SK-N-SH (cell line): Measurements from ENCODE around the gene GPNMB. TPM values are rescaled to one million over a fixed set of nuclear protein-coding genes. Genes with fewer than 3 reads are reported as not detected.

Experiments
- CTCF ChIA-PET: fragments of 300-600, 350-600 bp; formaldehyde crosslinking; extraction: SDS; loops from one replicate; lab custom pipeline; 2021; lab: Yijun Ruan, JAX
- POLR2A ChIA-PET: fragments of 350-600 bp; sonication (Branson Sonifier 250); formaldehyde crosslinking; extraction: SDS; loops from one replicate; lab custom pipeline; 2020; ENCODE audit warnings: antibody characterized with exemption, inconsistent platforms; lab: Yijun Ruan, JAX
- DNase-seq: peaks from one replicate; pipeline ENCODE4 v3.0.0; 2012
- H2AFZ ChIP-seq: fragments of 200-600 bp; sonication (generic); 2 replicates; pipeline ENCODE4 v1.8.1; 2016; ENCODE audit warnings: antibody characterized with exemption, mild to moderate bottlenecking, low read depth
- H3F3A ChIP-seq: fragments of 200-600 bp; sonication (generic); replicated peaks from 2 replicates; pipeline ENCODE3; 2016; ENCODE audit warnings: antibody characterized with exemption, mild to moderate bottlenecking; ENCODE audit not compliant: insufficient read depth
- H3K27ac ChIP-seq, 2 experiments: fragments of 200-500 bp in 1 of 2; fragments of 200-600 bp in 1 of 2; sonication (Bioruptor generic) in 1 of 2; sonication (generic), shearing (Covaris generic) in 1 of 2; 2 replicates each; pipeline versions ENCODE4 v1.5.1 to v1.6.1; 2014 to 2016; ENCODE audit warnings: low read depth in 2 of 2, inconsistent platforms in 1 of 2, low read length in 1 of 2, mild to moderate bottlenecking in 1 of 2, mixed read lengths in 1 of 2
- H3K27me3 ChIP-seq: fragments of 200-600 bp; sonication (generic), shearing (Covaris generic); 2 replicates; pipeline ENCODE4 v1.6.1; 2016; ENCODE audit warnings: mixed run types; ENCODE audit not compliant: insufficient read depth
- H3K36me3 ChIP-seq, 2 experiments: fragments of 200-500 bp in 1 of 2; fragments of 200-600 bp in 1 of 2; sonication (Bioruptor generic) in 1 of 2; sonication (generic) in 1 of 2; replicated peaks in 1 of 2; 2 replicates each; pipeline versions ENCODE3 to v1.5.1; 2014 to 2016; ENCODE audit warnings: low read length in 1 of 2, mild to moderate bottlenecking in 1 of 2; ENCODE audit not compliant: insufficient read depth in 2 of 2, control insufficient read depth in 1 of 2
- H3K4me1 ChIP-seq, 2 experiments: fragments of 200-500 bp in 1 of 2; fragments of 200-600 bp in 1 of 2; sonication (Bioruptor generic) in 1 of 2; sonication (generic), shearing (Covaris generic) in 1 of 2; 2 replicates each; pipeline versions ENCODE4 v1.5.1 to v1.6.1; 2014 to 2016; ENCODE audit warnings: low read depth in 1 of 2, low read length in 1 of 2, mixed run types in 1 of 2; ENCODE audit not compliant: insufficient read depth in 2 of 2, control insufficient read depth in 1 of 2
- H3K4me2 ChIP-seq: fragments of 200-600 bp; sonication (generic), shearing (Covaris generic); 2 replicates; pipeline ENCODE4 v1.6.1; 2017; ENCODE audit warnings: mixed run types
- H3K4me3 ChIP-seq, 2 experiments: fragments of 200-500 bp in 1 of 2; fragments of 200-600 bp in 1 of 2; sonication (Bioruptor generic) in 1 of 2; sonication (generic), shearing (Covaris generic) in 1 of 2; 2 replicates each; pipeline versions ENCODE4 v1.5.1 to v1.8.1; 2014 to 2016; ENCODE audit warnings: low read depth in 2 of 2, inconsistent platforms in 1 of 2, low read length in 1 of 2, mild to moderate bottlenecking in 1 of 2, mixed read lengths in 1 of 2, moderate library complexity in 1 of 2
- H3K79me2 ChIP-seq: fragments of 200-600 bp; sonication (generic); 2 replicates; pipeline ENCODE4 v1.8.1; 2017; ENCODE audit warnings: mild to moderate bottlenecking; ENCODE audit not compliant: insufficient read depth
- H3K9ac ChIP-seq: fragments of 200-600 bp; sonication (generic); 2 replicates; pipeline ENCODE4 v1.6.1; 2017; ENCODE audit warnings: mixed run types
- H3K9me2 ChIP-seq: fragments of 200-600 bp; sonication (generic); 2 replicates; pipeline ENCODE4 v1.6.1; 2017; ENCODE audit warnings: mixed run types
- H3K9me3 ChIP-seq: fragments of 200-600 bp; sonication (generic); 2 replicates; pipeline ENCODE4 v1.6.1; 2017; ENCODE audit warnings: mixed run types, mild to moderate bottlenecking, moderate library complexity
- H4K20me1 ChIP-seq: fragments of 200-600 bp; sonication (generic); 2 replicates; pipeline ENCODE4 v1.6.1; 2017; ENCODE audit warnings: mild to moderate bottlenecking, mixed run types; ENCODE audit not compliant: insufficient read depth
- ELF1 ChIP-seq: IDR thresholded peaks from 2 replicates; pipeline ENCODE4 v1.4.0; 2012
- EZH2phosphoT487 ChIP-seq: fragments of 200-600 bp; sonication (generic); IDR thresholded peaks from 2 replicates; pipeline ENCODE4 v1.6.1; 2017; ENCODE audit warnings: low read depth, mixed run types, mild to moderate bottlenecking, antibody characterized with exemption, moderate library complexity, borderline replicate concordance
- FOSL2 ChIP-seq: IDR thresholded peaks from 2 replicates; pipeline ENCODE4 v1.4.0; 2012; ENCODE audit warnings: low read depth, mild to moderate bottlenecking, moderate library complexity, borderline replicate concordance
- MAX ChIP-seq: IDR thresholded peaks from 2 replicates; pipeline ENCODE4 v1.4.0; 2012; ENCODE audit warnings: low read depth
- MXI1 ChIP-seq: IDR thresholded peaks from 2 replicates; pipeline ENCODE4 v1.6.1; 2012; ENCODE audit warnings: mild to moderate bottlenecking, low read depth, low read length, improper control_type of control experiment
- NFIC ChIP-seq: IDR thresholded peaks from 2 replicates; pipeline ENCODE4 v1.4.0; 2012; ENCODE audit warnings: borderline replicate concordance
- NRF1 ChIP-seq: IDR thresholded peaks from 2 replicates; pipeline ENCODE4 v1.6.1; 2012; ENCODE audit warnings: low read depth, mild to moderate bottlenecking, low read length
- PBX3 ChIP-seq: IDR thresholded peaks from 2 replicates; pipeline ENCODE4; 2012
- POLR2AphosphoS5 ChIP-seq: IDR thresholded peaks from 2 replicates; pipeline ENCODE4 v1.6.1; 2012; ENCODE audit warnings: low read depth, low read length
- RAD21 ChIP-seq: IDR thresholded peaks from 2 replicates; pipeline ENCODE4 v1.6.1; 2012; ENCODE audit warnings: mild to moderate bottlenecking, low read length
- RFX5 ChIP-seq: IDR thresholded peaks from 2 replicates; pipeline ENCODE4 v1.6.1; 2012; ENCODE audit warnings: mild to moderate bottlenecking, improper control_type of control experiment, low read length
- SIN3A ChIP-seq: IDR thresholded peaks from 2 replicates; pipeline ENCODE4 v1.6.1; 2012; ENCODE audit warnings: low read depth, mild to moderate bottlenecking, low read length, moderate library complexity, borderline replicate concordance
- TAF1 ChIP-seq: IDR thresholded peaks from 2 replicates; pipeline ENCODE4 v1.6.1; 2012; ENCODE audit warnings: low read depth, mild to moderate bottlenecking, low read length, moderate library complexity, borderline replicate concordance
- USF2 ChIP-seq: fragments of 150-350 bp; IDR thresholded peaks from 2 replicates; pipeline ENCODE4 v1.6.1; 2017; ENCODE audit warnings: antibody characterized with exemption, low read length, low read depth, borderline replicate concordance
- YY1 ChIP-seq: IDR thresholded peaks from 2 replicates; pipeline ENCODE4 v1.4.0; 2012; ENCODE audit warnings: low read depth, mild to moderate bottlenecking
- ZBTB33 ChIP-seq: IDR thresholded peaks from 2 replicates; pipeline ENCODE4 v1.4.0; 2012; ENCODE audit warnings: low read depth, borderline replicate concordance
- WGBS: methylation state at CpG from one replicate; pipeline ENCODE4 v1.1.6; 2017; ENCODE audit warnings: low lambda C conversion rate; 5-methylcytosine and 5-hydroxymethylcytosine counted together
- polyA plus RNA-seq, 3 experiments: library from polyadenylated mRNA; depleted of rRNA; stranded (reverse); fragments of >200 nt; gene quantifications; 2 replicates each; pipeline ENCODE4 v1.2.3, GENCODE V29; 2012

GPNMB gene
- polyA plus RNA-seq, 1 of the 3 experiments (the other 2 are of a cell fraction), result 13.8 TPM

- ChIA-PET POLR2A (no interaction called here), CTCF (interaction anchor here (0.7 to 18.9 kb wide), 3 partner anchors 20 to 263 kb away, joined by 3 to 359 read pairs (median 7); no protein-coding TSS in a partner anchor)
- H3K4me2 ChIP-seq, result no peak overlapping the region
- no peaks in the 10 kb centered on the region for H3K36me3 ChIP-seq
- no peaks in the 10 kb centered on the region for H3K9me3 ChIP-seq
- no peaks in the 10 kb centered on the region for H4K20me1 ChIP-seq
- H3K9me2 ChIP-seq, result no peaks in the 10 kb centered on the region
- H2AFZ ChIP-seq, result no peak overlapping the region
- no peak for TF ChIP-seq FOSL2
- TF ChIP-seq RFX5, result no peak
- TF ChIP-seq RAD21, result no peak
- TF ChIP-seq SIN3A, result no peak
- TF ChIP-seq NRF1, result no peak
- TF ChIP-seq MAX, result no peak
- no peak for TF ChIP-seq USF2
- TF ChIP-seq EZH2phosphoT487, result no peak
- TF ChIP-seq NFIC, result no peak
- no peak for TF ChIP-seq TAF1
- no peak for TF ChIP-seq YY1
- no peak for TF ChIP-seq MXI1
- TF ChIP-seq POLR2AphosphoS5, result no peak
- TF ChIP-seq PBX3, result no peak
- no peak overlapping the region for H3K27ac ChIP-seq
- no peak overlapping the region for H3K9ac ChIP-seq
- no peaks in the 10 kb centered on the region for H3K4me1 ChIP-seq
- WGBS, result 97% methylated on average over 4 of the region's 4 CpGs
- no peaks in the 10 kb centered on the region for H3K27me3 ChIP-seq
- DNase-seq, result no peak
- no peaks in the 10 kb centered on the region for H3K79me2 ChIP-seq
- H3F3A ChIP-seq, result no peaks in the 10 kb centered on the region
- no peak overlapping the region for H3K4me3 ChIP-seq
These were observed 36.5 kb downstream of the GPNMB start for GRCh38 chr7:23283086-23283485.

GRCh38 chr7:23284871-23285270, 38.3 kb downstream of the GPNMB start:
- Histone ChIP-seq H3K27me3 (no peaks in the 10 kb centered on the region), H3F3A (no peaks in the 10 kb centered on the region), H3K79me2 (no peaks in the 10 kb centered on the region), H3K9me2 (no peaks in the 10 kb centered on the region), H4K20me1 (no peaks in the 10 kb centered on the region), H3K27ac (no peak overlapping the region), H3K4me2 (no peak overlapping the region), H3K4me3 (no peak overlapping the region), H3K36me3 (no peaks in the 10 kb centered on the region), H3K4me1 (no peaks in the 10 kb centered on the region), H3K9me3 (no peaks in the 10 kb centered on the region), H2AFZ (no peak overlapping the region), H3K9ac (no peak overlapping the region)
- TF ChIP-seq ZBTB33, result no peak
- TF ChIP-seq ELF1, result no peak
- 94% methylated on average over 2 of the region's 2 CpGs for WGBS
- ChIA-PET CTCF (interaction anchor here (1.1 to 18.9 kb wide), 4 partner anchors 8 to 262 kb away, joined by 3 to 359 read pairs (median 4); no protein-coding TSS in a partner anchor), POLR2A (no interaction called here)
- DNase-seq, result no peak
